NOMO-1 treated with dmso at 0.1 percent for 144 hours (cell line): Measurements from ENCODE around the gene CCDC8.
"Not testable (repeated sequence)": the region's sequence is repeated elsewhere in the genome, so short reads cannot be mapped to it uniquely, and the experiment has no call there.

ENCODE experiments used
- DNase-seq: peaks from one replicate; lab custom pipeline; 2025; ENCODE audit not compliant: unreplicated experiment; lab: John Stamatoyannopoulos, UW

CCDC8 gene

DNA sequence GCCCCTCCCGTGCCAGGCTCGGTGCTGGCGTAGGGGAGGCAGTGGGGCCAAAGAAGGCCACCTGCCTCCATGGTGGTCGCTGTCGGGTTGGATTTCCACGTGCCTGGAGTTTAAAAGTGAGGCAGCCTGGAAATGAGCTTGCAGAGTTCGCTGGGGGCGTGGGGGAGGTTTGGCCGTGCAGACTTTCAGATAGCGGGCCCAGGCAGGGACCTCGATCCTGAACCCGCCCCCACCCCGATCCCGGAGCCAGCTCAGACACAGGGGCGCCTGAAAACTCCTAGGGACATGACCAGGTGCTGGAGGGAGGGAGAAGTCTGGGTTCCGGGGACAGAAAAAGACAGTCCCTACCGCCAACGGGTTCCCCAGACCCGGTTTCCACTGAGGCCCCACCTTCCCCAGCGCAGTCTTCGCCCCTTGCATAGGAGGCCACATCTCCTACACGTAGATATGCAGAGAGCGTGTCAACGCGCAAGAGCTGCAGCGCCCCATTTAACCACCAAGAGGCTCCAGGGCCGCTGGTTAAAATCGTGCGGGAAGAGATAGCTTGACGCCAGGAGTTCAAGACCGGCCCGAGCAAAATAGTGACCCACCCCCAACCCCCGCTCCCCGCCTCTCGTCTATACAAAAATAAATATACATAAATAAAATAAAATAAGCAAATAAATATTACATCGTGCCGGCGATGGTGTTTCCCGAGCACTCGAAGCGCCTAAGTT is 8.5 kb downstream of the CCDC8 start:
- no peak for DNase-seq

GRCh38 chr19:46404055-46404752 is 9.2 kb downstream of the CCDC8 start:
- DNase-seq = no peak

DNA sequence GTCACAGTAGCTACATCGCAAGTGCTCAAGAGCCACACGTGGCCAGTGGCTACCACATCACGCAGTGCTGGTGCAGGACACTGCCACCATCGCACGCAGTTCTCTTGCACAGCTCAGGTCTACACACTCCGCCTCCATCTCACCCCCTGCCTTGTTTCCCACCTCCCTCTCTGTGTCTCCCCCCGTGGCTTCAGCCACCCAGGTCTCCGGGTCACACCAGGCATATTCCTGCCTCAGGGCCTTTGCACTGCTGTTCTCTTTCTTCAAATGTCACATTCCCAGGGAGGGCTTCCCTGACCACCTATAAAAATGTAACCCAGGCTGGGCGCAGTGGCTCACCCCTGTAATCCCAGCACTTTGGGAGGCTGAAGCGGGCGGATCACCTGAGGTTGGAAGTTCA is 10.6 kb downstream of the CCDC8 start:
- no peak for DNase-seq

DNA sequence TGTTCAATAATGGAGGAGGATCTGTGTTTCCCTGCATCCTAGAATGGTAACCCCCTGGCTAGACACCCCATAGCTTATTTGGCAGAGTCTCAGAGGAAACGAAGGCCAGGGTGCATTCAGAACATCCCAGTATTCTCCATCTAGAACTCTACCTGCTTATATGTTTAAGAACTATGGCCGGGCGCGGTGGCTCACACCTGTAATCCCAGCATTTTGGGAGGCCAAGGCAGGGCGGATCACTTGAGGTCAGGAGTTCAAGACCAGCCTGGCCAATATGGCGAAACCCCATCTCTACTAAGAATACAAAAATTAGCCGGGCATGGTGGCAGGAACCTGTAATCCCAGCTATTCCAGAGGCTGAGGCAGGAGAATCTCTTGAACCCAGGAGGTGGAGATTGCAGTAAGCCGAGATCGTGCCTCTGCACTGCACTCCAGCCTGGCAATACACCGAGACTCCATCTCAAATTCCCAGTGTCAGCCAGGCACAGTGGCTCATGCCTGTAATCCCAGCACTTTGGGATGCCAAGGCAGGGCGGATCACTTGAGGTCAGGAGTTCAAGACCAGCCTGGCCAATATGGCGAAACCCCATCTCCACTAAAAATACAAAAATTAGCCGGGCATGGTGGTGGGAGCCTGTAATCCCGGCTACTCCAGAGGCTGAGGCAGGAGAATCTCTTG is 15.4 kb downstream of the CCDC8 start:
- DNase-seq = not testable (repeated sequence)

GRCh38 chr19:46394402-46394797 is 19.0 kb downstream of the CCDC8 start:
- no peak for DNase-seq

DNA sequence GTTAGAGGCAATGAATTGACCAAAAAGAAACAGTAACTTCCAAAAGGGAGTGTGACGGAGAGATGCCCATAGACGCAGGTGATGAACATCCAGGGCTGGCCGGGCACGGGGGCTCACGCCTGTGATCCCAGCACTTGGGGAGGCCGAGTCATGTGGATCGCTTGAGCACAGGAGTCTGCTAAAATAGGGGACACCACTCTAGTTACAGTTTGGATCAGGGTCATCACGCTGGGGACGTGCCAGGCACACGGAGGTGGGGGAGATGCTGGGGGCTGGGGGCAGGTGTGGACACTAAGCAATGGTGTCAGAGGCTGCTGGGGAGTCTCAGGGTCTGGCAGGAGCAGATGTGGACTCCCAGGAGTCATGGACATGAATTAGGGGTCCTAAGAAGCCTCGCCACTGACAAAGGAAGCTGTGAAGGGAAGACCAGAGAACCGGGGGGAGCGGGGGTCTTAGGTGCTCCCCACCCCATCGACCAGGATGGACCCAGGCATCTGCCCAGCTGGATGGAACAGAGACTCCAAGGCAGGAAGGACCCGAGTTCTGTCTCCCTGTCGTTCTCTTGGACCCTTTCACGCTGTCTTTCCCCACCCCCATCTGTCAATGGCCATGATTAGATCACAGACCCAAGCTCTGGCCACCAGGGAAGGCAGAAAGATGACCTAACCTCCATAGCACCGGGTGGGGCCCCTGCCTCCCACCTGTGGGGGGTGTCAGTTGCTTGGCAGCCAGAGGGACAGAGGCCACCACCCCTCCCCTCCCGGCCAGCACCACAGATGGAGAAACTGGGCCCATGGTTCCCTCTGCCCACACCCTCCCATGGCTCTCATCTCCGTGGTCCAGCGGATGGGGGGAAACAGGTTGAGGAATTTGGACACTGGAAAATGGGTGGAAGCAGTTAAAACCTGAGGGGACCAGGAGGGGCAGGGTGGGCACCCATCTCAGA is 19.6 kb downstream of the CCDC8 start:
- DNase-seq = no peak

DNA sequence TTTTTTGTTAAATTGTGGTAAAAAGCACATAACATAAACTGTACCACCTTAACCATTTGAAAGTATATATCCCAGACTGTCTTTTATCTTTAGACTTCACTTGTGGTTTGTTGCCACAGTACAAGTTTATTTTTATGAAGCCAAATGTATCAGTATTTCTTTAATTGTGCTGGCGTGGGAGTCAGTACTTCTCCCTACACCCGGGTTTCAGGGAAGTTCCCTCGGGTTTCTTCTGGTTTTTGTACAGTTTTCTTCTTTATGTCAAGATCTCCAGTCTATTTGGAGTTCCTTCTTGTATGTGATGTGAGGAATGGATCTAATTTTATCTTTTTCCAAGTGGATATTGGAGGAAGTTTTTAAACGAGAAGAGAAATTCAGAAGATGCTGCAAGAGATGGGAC is 20.5 kb downstream of the CCDC8 start:
- DNase-seq = no peak

DNA sequence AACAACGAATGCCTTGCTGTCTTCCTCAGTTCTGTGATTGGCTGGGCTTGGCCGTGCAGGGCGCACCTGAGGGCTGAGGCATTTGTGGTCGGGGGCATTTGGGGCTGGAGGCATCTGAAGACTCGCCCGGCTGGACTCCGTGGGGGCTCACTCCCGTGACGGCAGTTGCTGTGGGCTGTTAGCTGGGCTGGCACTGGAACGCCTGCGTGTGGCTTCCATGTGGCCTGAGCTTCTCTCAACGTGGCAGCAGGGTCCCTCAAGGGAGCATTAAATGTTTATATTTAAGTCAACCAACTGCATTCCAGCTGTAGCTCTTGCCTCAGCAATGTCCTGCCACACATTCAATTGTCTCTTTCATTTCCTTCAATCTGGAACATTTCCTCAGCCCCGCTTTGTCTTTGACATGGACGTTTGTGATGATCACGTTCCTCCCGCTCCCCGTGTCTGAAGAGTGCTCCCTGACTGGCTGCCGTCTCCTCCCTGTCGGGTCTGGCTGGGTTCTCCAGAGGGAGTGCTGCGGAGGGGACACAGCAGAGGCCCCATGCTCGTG is 21.0 kb downstream of the CCDC8 start:
- no peak for DNase-seq

DNA sequence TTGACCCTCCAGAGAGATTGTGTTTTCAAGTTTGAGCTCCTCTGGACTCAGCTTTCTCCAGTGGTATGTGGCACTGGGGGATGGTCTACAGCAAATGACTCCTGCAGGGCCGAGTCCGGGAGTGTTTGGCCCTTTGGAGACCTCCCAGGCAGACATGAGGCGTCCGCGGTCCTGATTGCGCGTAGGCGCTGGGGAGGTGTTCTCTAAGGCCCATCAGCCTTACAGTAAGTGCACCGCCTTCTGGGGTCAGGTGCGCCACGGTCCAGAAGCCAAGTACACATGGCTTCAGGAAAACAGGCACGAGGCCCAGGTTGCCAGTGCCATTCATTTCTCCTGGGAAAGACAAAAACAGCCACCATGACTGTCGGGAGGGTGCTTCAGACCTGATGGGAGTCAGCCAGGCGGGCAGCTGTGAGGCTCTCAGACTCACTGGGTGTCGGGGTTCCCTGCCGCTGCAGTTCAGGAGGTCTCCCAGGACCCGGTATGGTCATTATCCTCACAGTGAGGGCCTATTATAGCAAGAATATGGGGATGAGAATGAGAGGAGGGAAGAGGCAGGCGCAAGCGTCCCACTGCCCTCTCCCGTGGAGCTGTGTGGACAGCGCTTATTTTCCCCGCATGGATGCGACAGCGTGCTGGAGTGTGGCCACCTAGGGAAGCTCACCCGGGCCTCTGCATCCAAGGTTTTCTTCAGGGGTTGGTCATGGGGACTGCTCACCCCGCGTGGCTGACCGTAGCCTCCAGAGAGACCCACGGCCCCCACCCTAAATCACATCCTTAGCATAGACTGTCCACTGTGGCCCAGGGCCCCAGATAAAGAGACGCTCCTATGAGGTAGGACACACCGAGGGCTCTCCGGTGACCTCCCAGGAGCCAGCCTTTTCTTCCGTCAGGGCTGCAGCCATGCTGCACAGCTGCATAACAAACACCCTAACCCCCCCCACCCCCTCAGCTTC is 21.8 kb downstream of the CCDC8 start:
- DNase-seq = no peak

DNA sequence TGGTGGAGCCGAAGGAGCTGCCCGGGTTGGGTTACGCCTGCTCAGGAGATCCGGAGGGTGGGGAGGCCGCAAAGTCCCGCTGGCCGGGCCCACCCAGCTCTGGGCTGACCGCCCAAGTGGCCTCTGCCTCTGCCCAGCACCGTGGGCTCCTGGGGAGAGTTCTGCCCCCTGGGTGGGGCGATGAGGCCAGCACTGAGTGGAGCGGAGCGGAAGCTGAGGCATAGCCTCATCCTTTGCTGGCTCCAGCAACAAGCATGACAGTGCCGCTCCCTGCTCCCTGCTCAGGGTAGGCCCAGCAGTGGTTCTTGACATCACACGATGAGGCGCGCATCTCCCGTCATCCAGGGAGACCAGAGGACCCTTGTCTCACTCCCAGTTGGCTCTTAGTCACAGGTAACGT is 22.5 kb downstream of the CCDC8 start:
- no peak for DNase-seq

DNA sequence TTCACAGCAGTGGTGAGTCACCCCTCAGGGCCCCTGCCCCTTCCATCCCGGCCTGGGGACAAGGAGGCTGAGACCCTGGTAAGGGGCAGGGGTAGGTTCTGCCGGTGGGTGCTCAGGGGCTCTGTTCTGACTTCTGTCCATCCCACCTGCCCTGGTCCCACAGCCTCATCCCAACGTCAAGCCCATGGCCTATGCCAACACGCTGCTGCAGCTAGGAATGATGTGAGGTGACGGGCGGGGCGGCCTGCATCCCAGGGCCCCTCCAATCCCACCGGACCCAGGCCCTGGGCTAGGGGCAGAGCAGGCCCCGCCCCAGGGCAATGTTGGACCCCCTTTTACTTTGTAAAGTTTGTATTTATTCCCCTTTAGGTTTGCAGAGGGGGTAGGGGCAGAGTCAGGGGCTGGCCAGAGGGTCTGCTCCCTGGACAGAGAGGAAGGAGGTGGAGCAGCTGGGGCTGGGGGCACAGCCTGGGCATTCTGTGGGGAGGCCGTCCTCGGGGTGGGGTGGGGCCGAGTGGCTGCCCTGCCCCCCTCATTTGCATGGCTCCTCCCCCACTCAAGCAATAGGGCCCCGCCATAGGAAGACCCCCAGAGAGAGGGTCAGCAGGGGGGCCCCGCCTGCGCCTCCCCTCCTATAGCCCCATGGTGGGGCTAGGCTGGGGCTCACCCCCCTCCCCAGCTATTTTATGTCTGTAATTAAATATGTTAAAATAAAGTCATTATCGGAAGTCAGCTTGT is 23.1 kb downstream of the CCDC8 start:
- DNase-seq = no peak

GRCh38 chr19:46388311-46389095 is 24.9 kb downstream of the CCDC8 start:
- DNase-seq = no peak

DNA sequence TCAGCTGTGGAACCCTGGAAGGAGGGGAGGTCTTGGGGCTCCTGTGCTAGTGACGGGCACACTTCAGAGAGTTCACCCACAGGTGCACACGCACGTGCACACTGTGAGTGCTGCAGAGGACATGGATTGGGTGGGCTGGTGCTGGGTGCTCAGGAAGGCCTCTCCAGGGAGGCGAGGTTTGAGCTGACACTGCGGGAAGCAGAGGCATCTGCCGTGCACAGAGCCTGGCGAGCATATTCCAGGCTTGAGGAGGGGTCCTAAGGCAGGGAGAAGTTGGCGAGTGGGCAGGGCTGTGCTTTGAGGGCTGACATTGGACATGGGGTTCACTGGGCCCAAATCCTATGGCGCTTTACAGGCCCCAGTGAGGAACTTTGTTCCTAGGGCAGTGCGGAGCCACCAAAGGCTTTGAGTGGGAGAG is 25.6 kb downstream of the CCDC8 start:
- no peak for DNase-seq

DNA sequence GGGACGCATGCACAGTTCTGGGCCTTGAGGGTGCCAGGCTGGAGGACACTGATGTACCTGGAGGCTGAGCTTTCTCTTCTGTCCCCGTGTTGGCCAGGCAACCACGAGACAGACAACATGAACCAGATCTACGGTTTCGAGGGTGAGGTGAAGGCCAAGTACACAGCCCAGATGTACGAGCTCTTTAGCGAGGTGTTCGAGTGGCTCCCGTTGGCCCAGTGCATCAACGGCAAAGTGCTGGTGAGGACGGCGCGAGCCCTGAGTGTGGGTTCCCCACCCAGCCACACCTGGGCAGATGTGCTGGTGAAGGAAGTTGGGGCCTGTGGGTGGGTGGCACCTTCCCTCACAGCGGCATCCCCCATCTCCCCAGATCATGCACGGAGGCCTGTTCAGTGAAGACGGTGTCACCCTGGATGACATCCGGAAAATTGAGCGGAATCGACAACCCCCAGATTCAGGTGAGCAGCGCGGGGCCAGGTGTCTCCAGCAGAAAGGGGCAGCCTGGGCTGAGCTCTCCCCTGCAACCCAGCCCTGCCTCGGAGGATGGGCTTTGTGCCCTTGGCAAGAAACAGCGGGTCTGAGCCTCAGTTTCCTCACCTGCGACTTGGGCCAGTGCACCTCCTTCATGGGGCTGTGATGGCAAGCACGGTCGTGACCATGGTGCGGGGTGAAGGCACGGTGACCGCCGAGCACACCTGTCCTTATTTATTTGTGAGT is 26.2 kb downstream of the CCDC8 start:
- no peak for DNase-seq

DNA sequence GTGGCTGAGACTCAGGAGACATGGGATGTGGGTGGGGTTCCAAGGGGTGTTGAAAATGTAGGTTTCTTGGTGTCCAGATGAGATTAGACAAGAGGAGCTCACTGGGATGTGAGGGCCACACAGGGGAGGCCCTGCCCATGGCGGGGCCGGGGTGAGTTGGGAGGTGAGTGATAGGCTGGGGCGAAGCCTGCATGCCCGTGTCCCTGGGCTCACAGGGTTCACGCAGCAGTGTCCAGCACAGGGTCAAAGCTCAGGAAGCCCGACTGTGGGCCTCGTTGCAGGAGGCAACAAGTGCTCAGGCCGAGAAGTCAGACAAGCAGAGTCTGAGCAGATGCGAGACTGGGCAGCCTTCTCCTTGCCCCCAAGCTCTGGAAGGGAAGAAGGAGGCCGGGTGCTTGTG is 27.2 kb downstream of the CCDC8 start:
- DNase-seq = no peak

- no peak for DNase-seq
Measured at GRCh38 chr19:46385636-46386035, 27.7 kb downstream of the CCDC8 start.

DNA sequence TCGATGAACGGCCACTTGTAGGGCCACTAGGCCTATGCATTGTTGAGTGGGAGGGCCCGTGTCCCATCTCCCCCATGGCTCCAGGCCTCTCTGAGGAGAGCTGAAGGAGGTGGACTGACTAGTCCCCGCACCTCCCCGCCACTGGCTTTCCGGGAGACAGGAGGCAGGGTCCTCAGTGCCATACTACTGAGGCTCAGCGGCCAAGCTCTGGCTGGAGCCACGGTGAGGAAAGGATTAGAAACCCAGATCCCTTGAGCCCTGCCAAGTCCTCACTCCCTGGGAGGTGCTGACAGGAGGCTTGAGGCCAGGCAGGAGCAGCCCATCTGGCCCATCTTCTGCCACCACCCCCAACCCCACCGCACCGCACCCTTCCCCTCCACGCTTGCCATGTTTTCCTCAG is 29.0 kb downstream of the CCDC8 start:
- DNase-seq = no peak

DNA sequence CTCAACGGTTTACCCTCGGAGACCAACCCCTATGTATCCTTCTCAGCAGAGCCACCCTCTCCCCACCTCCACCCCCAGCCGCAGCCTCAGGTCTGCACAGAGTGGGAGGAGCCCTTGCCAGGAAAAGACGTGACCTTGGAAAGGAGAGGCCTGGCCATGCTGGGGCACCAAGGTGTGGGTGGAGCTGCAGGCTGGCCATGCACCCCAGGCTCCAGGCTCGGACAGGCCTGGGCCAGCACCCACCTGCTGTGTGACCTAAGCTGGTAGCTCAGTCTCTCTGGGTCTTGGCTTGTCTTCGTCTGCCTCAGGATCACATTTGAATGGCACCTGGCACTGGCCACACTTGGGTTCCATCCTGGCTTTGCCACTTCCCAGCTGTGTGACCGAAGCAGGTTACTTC is 29.5 kb downstream of the CCDC8 start:
- no peak for DNase-seq
